ENCODE data around the gene MACROD2. TPM values are rescaled to one million over a fixed set of nuclear protein-coding genes. Genes with fewer than 3 reads are reported as not detected.

The MACROD2 gene
- total RNA-seq, 1 experiment from 2014 or later, result 1.5 TPM

DNA sequence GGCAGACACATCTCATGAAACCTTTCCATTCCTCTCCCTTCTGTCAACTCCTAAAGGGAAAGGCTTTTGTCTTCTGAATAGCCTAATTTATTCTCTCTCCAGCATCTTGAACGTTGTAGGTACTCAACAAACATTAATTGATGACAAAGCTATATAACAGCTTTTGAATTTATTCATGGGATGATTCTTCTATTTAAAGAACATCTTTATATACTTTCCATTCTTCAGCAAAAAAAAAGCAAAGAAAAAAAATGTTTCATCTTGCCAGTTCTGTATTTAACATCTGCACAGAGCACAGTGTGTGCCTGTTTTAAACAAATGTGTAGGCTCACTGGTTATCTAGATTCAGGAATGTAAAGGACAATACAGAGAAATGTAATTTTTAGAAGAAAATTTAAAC is 1929.2 kb downstream of the MACROD2 start:
- DNase-seq, result no peak
- no peaks in the 10 kb centered on the region for H3K36me3 ChIP-seq (replicated peaks; ENCODE audit: control insufficient read depth, insufficient read depth, low read length)
- H3K4me3 ChIP-seq (ENCODE audit: insufficient read depth, low read depth, low read length), result no peak overlapping the region

DNA sequence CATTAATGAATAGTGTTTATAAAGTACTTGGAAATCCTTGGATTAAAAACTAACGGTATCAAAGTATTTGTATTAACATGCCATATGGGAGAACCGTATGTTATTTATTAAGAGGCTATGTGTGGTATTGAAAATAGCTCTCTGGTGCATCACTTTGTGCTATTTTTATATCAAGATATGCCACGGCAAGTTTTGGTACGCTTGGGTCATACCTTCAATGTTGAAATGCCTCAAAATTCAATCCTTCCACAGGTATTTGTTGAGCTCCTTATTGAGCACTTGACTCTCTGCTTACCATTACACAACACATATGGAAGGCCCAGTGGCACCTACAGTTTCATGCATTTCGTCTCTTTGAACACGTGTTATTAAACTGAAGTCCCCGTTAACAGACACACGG is 1930.1 kb downstream of the MACROD2 start:
- no peaks in the 10 kb centered on the region for H3K36me3 ChIP-seq (replicated peaks; ENCODE audit: control insufficient read depth, insufficient read depth, low read length)
- no peaks in the 10 kb centered on the region for H3K27me3 ChIP-seq (ENCODE audit: control insufficient read depth, insufficient read depth, low read length)
- no peak overlapping the region for H3K4me3 ChIP-seq (ENCODE audit: insufficient read depth, low read depth, low read length)
- DNase-seq, result no peak

More for the DNA sequence above, 1929.2 kb downstream of the MACROD2 start:
- H3K27me3 ChIP-seq (ENCODE audit: control insufficient read depth, insufficient read depth, low read length), result no peaks in the 10 kb centered on the region

DNA sequence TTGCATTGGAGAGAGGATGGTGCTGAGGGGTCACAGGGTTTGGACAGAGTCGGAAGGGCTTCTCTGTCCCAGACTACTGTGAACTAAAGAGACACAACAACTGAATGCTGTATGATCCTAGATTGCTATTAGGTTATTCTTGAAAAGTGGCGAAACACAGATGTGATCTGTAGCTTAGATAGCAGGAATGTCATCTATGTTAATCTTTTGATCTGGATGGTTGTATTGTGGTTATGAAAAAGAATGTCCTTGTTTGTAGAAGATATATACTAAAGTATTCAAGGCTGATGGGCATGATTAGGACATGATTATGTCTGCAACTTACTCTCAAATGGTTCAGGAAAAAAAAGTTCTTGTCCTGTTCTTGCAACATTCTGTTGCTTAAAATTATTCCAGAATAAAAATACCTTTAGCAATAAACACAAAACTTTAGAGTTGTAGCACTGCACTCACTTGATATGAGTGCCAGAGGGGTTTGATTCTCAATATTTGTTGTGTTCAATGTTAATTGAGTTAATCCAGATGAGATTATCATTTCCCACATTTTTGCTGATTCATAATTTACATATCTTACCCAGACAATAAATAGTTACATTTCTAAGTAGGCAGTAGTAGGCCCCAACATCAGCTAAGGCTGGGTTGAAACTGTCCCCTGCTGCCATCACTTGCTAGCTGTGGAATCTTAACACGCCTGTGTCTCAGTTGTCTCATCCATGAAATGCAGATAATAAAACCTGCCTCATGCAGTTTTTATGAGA is 1932.8 kb downstream of the MACROD2 start:
- Histone ChIP-seq H3K4me3 (ENCODE audit: insufficient read depth, low read depth, low read length) (no peak overlapping the region), H3K36me3 (replicated peaks; ENCODE audit: control insufficient read depth, insufficient read depth, low read length) (no peaks in the 10 kb centered on the region), H3K27me3 (ENCODE audit: control insufficient read depth, insufficient read depth, low read length) (no peaks in the 10 kb centered on the region)
- no peak for DNase-seq

DNA sequence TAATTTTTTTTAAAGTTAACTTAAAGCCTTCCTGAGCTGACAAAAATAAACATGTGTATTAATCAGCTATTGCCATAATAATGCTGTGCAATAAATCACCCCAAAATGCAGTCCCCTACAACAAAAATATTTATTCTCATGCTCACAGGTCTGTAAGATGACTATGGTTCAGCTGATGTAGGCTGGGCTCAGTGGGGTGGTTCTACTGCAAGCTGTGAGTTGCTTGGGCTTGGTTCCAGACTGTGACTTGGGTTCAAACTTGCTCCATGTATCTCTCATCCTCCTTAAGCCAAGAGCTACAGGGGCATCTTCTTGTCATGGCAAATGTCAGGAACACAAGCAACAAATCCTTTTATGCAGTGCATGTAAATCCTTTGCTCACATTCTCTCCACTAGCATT is 1933.6 kb downstream of the MACROD2 start:
- DNase-seq, result no peak
- Histone ChIP-seq H3K27me3 (ENCODE audit: control insufficient read depth, insufficient read depth, low read length) (no peaks in the 10 kb centered on the region), H3K36me3 (replicated peaks; ENCODE audit: control insufficient read depth, insufficient read depth, low read length) (no peaks in the 10 kb centered on the region), H3K4me3 (ENCODE audit: insufficient read depth, low read depth, low read length) (no peak overlapping the region)

DNA sequence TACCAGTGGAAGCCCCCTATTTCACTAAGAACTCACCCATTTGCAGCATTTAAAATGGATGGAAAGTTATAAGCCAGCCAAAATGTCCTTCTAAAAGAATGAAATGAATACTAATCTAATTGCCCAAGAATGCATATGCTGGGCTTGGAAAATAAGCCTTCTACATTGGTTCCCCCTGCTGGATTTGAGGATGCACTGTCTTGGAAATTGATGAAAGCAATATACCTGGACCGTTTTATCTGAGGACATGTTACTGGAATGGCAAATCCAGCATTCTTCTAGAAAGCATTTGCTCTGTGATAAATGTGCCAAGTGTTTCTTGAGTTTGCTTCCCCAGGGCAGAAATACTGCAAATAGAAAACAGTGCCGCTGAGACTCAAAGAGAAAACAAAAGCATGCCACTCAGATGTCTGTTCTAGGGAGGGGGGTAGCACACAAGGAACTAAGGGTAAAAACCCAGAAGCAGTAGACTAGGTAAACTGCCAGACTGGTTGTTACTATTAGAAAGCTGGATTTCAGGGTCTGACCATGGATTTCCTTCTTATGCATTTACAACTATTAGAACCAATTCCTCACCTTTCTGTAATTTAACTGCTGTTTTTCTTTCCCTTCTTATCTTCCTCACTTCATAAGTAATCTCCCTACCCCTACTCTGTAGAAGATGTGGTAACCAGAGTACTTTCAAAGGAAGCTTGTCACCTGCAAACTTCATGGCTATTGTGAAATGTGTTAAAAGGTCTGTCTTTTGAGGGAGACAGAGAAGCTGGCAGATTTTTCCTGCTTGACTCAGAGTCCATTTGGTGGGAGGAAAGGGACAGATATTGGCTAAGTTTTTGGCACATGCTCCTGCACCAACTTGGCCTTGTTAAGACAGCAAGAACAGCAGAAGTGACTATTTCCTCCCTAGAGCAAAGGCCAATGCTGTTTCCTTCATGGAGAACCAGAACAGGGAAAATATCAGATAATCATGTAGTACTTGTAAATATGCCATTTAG is 1935.3 kb downstream of the MACROD2 start:
- H3K36me3 ChIP-seq (replicated peaks; ENCODE audit: control insufficient read depth, insufficient read depth, low read length), result no peaks in the 10 kb centered on the region
- DNase-seq, result no peak
- H3K4me3 ChIP-seq (ENCODE audit: insufficient read depth, low read depth, low read length), result no peak overlapping the region
- no peaks in the 10 kb centered on the region for H3K27me3 ChIP-seq (ENCODE audit: control insufficient read depth, insufficient read depth, low read length)

DNA sequence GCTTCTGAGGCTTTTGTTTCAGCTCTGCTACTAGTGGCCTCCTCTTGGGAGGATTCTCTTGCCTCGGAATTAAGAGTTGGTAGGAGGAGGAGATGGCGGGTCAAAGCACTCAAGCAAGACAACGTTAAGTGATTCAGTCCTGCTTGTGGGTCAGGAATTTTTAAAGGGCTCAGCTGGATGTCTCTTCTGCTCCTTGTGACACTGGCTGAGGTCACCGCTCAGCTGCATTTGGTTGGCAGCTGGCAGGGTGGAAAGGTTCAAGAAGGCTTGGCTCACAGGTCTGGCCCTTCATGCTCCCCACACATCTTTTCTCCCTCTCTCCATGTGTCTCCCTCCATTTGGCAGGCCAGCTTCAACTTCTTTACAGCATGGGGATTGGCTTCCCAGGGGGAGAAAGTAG is 1936.6 kb downstream of the MACROD2 start:
- no peaks in the 10 kb centered on the region for H3K36me3 ChIP-seq (replicated peaks; ENCODE audit: control insufficient read depth, insufficient read depth, low read length)
- no peak for DNase-seq
- no peaks in the 10 kb centered on the region for H3K27me3 ChIP-seq (ENCODE audit: control insufficient read depth, insufficient read depth, low read length)
- no peak overlapping the region for H3K4me3 ChIP-seq (ENCODE audit: insufficient read depth, low read depth, low read length)

DNA sequence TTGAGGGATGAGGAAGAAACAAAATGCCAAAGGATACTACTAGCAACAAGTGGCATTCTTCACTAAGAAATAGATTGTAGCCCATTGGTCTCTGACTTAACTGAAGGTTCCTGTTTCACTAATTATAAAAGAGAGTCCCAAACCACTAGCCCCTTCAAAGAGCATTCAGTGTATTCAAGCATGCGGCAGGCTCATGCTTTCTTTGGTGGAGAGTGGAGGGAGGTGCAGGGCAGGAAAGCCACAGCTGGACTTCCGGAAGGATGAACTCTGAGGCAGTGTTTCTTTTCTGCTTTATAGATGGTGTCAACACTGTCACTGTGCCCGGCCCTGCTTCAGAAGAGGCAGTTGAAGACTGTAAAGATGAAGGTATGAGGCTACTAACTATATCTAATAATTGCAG is 1941.9 kb downstream of the MACROD2 start:
- no peak for DNase-seq
- no peaks in the 10 kb centered on the region for H3K27me3 ChIP-seq (ENCODE audit: control insufficient read depth, insufficient read depth, low read length)
- H3K4me3 ChIP-seq (ENCODE audit: insufficient read depth, low read depth, low read length), result no peak overlapping the region

DNA sequence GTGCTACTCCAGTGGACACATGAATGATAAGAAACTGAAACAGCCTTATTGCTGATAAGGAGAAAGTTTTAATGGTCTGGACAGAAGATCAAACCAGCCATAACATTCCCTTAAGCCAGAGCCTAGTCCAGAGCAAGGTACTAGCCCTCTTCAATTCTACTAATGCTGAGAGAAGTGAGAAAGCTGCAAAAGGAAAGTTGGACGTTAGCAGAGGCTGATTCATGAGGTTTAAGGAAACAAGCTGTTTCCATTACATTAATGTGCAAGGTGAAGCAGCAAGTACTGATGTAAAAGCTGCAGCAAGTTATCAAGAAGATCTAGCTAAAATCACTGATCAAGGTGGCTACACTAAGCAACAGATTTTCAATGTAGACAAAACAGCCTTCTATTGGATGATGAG is 1943.5 kb downstream of the MACROD2 start:
- H3K27me3 ChIP-seq (ENCODE audit: control insufficient read depth, insufficient read depth, low read length), result no peaks in the 10 kb centered on the region
- no peak for DNase-seq
- H3K4me3 ChIP-seq (ENCODE audit: insufficient read depth, low read depth, low read length), result no peak overlapping the region
- no peaks in the 10 kb centered on the region for H3K36me3 ChIP-seq (replicated peaks; ENCODE audit: control insufficient read depth, insufficient read depth, low read length)

More for the DNA sequence above, 1941.9 kb downstream of the MACROD2 start:
- no peaks in the 10 kb centered on the region for H3K36me3 ChIP-seq (replicated peaks; ENCODE audit: control insufficient read depth, insufficient read depth, low read length)

DNA sequence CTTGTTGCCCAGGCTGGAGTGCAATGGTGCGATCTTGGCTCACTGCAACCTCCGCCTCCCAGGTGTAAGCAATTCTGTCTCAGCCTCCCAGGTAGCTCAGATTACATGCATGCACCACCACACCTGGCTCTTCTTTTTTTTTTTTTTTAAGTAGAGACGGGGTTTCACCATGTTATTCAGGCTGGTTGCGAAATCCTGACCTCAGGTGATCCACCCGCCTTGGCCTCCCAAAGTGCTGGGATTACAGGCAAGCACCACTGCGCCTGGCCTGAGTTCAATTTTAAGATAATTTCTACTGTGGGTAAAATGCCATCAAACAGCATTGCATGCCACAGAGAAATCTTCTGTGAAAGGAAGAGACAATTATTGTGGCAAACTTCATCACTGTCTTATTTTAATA is 1944.8 kb downstream of the MACROD2 start:
- Histone ChIP-seq H3K4me3 (ENCODE audit: insufficient read depth, low read depth, low read length) (no peak overlapping the region), H3K36me3 (replicated peaks; ENCODE audit: control insufficient read depth, insufficient read depth, low read length) (no peaks in the 10 kb centered on the region), H3K27me3 (ENCODE audit: control insufficient read depth, insufficient read depth, low read length) (no peaks in the 10 kb centered on the region)
- no peak for DNase-seq

DNA sequence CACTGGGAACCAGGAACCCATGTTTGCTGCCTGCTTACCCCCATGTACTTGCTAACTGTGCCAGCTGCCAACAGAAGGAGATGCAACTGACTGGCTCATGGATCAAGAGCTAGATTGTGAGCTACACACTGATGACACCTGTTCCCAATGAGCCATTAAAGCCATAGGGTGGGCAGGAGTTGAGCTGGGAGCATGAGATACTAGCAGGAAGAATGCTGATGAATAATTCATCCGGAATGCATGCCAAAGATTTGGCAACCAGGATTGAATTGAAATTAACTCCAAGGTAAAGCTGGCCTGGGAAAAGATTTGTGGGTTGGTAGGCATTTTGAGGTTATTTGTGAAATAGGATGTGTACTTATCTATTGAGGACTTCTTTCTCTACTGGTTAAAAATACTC is 1946.8 kb downstream of the MACROD2 start:
- no peak for DNase-seq
- Histone ChIP-seq H3K36me3 (replicated peaks; ENCODE audit: control insufficient read depth, insufficient read depth, low read length) (no peaks in the 10 kb centered on the region), H3K27me3 (ENCODE audit: control insufficient read depth, insufficient read depth, low read length) (no peaks in the 10 kb centered on the region), H3K4me3 (ENCODE audit: insufficient read depth, low read depth, low read length) (no peak overlapping the region)

DNA sequence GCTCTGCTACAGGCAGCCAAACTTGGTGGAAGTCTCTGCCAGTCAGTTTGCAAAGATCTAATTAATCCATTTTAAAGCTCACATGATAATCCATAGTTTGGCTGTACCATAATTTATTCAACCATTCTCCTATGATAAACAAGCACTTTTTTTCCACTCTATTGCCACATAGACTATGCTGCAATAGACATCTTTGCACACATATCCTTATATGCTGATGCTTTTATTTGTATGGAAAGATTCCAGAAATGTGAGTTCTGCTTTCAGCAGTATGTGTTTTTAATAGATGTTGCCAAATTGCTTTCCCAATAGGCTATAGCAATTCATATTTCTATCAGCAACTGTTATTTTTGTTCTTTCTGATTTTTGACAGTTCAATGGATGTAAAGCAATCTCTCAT is 1950.0 kb downstream of the MACROD2 start:
- no peaks in the 10 kb centered on the region for H3K36me3 ChIP-seq (replicated peaks; ENCODE audit: control insufficient read depth, insufficient read depth, low read length)
- DNase-seq, result no peak

DNA sequence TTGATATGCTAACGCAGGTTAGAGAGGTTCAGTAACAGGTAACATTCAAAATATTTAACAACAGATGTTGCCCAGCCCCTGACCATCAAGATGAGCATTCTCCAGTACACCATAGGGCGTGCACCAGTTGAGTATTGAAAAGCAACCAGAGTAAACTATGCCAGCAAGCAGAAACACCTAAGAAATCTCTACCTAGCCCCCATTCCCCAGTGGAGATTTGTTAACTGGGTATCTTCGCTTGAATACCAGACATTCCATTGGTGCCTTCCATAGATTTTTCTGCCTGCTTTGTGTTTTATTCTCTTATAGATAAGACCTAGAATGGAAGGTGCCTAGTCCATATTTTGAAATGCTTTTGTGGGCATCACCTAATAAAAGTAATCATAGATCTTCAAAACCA is 1954.1 kb downstream of the MACROD2 start:
- H3K4me3 ChIP-seq (ENCODE audit: insufficient read depth, low read depth, low read length), result no peak overlapping the region
- peak; percentile 1 for DNase-seq

More for the DNA sequence above, 1950.0 kb downstream of the MACROD2 start:
- H3K4me3 ChIP-seq (ENCODE audit: insufficient read depth, low read depth, low read length), result no peak overlapping the region
- no peaks in the 10 kb centered on the region for H3K27me3 ChIP-seq (ENCODE audit: control insufficient read depth, insufficient read depth, low read length)

DNA sequence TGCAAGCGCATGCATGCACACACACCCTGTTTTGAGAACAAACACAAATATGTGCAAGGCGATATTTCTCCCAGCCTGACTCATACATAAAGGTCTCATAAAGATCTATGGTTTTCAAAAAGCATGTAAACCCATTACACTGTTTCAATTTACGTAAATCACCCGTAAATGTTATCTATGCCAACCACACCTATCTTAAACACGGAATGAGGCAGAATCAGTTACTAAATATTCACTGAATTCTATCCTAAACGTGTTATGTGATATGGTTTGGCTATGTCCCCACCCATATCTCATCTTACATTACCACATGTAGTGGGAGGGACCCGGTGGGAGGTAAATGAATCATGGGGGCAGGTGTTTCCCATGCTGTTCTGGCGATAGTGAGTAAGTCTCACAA is 1956.3 kb downstream of the MACROD2 start:
- H3K4me3 ChIP-seq (ENCODE audit: insufficient read depth, low read depth, low read length), result no peak overlapping the region
- no peaks in the 10 kb centered on the region for H3K27me3 ChIP-seq (ENCODE audit: control insufficient read depth, insufficient read depth, low read length)
- H3K36me3 ChIP-seq (replicated peaks; ENCODE audit: control insufficient read depth, insufficient read depth, low read length), result no peaks in the 10 kb centered on the region
- no peak for DNase-seq

More for the DNA sequence above, 1954.1 kb downstream of the MACROD2 start:
- Histone ChIP-seq H3K36me3 (replicated peaks; ENCODE audit: control insufficient read depth, insufficient read depth, low read length) (no peaks in the 10 kb centered on the region), H3K27me3 (ENCODE audit: control insufficient read depth, insufficient read depth, low read length) (no peaks in the 10 kb centered on the region)

DNA sequence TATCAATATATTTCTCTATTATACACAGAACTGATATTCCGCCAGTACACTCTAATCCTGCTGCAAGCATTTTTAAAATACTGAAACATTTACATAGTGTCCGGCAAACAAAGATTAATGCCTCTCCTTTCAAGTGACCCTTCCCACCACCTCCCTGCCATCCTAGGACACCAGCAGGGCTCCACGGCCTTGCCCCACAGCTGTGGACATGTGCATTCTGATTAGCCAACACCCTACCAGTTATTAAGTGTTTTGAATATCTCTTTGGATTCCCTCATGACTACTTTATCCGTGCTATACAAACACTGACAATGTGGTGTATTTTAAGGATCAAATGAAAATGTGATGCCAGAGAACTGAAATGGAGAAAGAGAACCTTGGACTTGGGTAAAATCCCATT is 1962.8 kb downstream of the MACROD2 start:
- no peak overlapping the region for H3K4me3 ChIP-seq (ENCODE audit: insufficient read depth, low read depth, low read length)
- H3K36me3 ChIP-seq (replicated peaks; ENCODE audit: control insufficient read depth, insufficient read depth, low read length), result no peaks in the 10 kb centered on the region
- no peaks in the 10 kb centered on the region for H3K27me3 ChIP-seq (ENCODE audit: control insufficient read depth, insufficient read depth, low read length)
- DNase-seq, result no peak

DNA sequence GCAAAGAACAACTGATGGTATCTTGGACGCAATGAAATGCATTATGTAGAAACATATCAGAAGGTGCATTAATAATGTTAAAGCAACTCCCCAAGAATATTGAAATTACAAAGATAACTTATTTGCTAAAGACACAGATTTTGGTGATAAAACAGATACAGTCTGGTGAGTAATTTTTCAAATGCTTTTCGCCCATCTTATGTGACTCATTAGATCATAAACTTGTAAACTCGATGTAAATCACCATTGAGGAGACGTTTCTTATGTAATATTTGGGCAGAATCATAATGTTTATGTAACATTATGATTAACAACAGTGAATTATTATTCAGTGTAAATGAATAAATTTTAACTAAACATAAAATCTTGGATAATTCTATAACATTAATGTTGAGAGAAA is 1969.8 kb downstream of the MACROD2 start:
- H3K36me3 ChIP-seq (replicated peaks; ENCODE audit: control insufficient read depth, insufficient read depth, low read length), result no peaks in the 10 kb centered on the region
- no peaks in the 10 kb centered on the region for H3K27me3 ChIP-seq (ENCODE audit: control insufficient read depth, insufficient read depth, low read length)
- no peak for DNase-seq
- no peak overlapping the region for H3K4me3 ChIP-seq (ENCODE audit: insufficient read depth, low read depth, low read length)

Measured in H7 (cell line).